Adipocyte (in vitro differentiated cells): Measurements from ENCODE around the gene KRTAP2-1.
A peak's percentile ranks its signal among the peaks of the same experiment; 100 is the strongest.
"Not testable (repeated sequence)": the region's sequence is repeated elsewhere in the genome, so short reads cannot be mapped to it uniquely, and the experiment has no call there.

Experiments used
- DNase-seq: peaks from one replicate; pipeline ENCODE4 v3.0.0-alpha.2; 2015; ENCODE audit warnings: low read depth
- H3K27me3 ChIP-seq: replicated peaks from 2 replicates; pipeline ENCODE4 v1.7.0; 2013; ENCODE audit warnings: mild to moderate bottlenecking, low read length, moderate library complexity; ENCODE audit not compliant: control insufficient read depth, insufficient read depth
- H3K36me3 ChIP-seq: 2 replicates; pipeline ENCODE4 v1.7.0; 2013; ENCODE audit warnings: low read length, mild to moderate bottlenecking, moderate library complexity; ENCODE audit not compliant: control insufficient read depth, insufficient read depth, severe bottlenecking
- H3K4me1 ChIP-seq: 2 replicates; pipeline ENCODE4 v1.7.0; 2013; ENCODE audit warnings: mild to moderate bottlenecking, low read length, moderate library complexity; ENCODE audit not compliant: control insufficient read depth, insufficient read depth
- H3K4me3 ChIP-seq: 2 replicates; pipeline ENCODE4 v1.7.0; 2013; ENCODE audit warnings: mild to moderate bottlenecking, low read length, moderate library complexity
- H3K9ac ChIP-seq: 2 replicates; pipeline ENCODE4 v1.7.0; 2013; ENCODE audit warnings: mild to moderate bottlenecking, low read length, moderate library complexity
- H3K9me3 ChIP-seq: 2 replicates; pipeline ENCODE4 v1.7.0; 2013; ENCODE audit warnings: mild to moderate bottlenecking, low read length, moderate library complexity; ENCODE audit not compliant: control insufficient read depth

KRTAP2-1 gene

GRCh38 chr17:41065829-41066624 lies 18.9 kb upstream of the KRTAP2-1 start, which contains the start of gene KRTAP2-4:
TSS of gene KRTAP2-4 (minus strand) at chr17:41065879. CDS start at chr17:41065845, 34 bp downstream.
- Histone ChIP-seq H3K4me1 (peaks cover 18% of the 10 kb centered on the region), H3K27me3 (no peaks in the 10 kb centered on the region), H3K4me3 (no peak within 1 kb of the TSS), H3K36me3 (no peaks in the 10 kb centered on the region), H3K9me3 (no peaks in the 10 kb centered on the region), H3K9ac (no peak within 1 kb of the TSS)
- DNase-seq: peak; percentile 57

GRCh38 chr17:41065016-41065689 lies 18.0 kb upstream of the KRTAP2-1 start:
- H3K27me3 ChIP-seq, H3K9me3 ChIP-seq, H3K9ac ChIP-seq, DNase-seq, H3K4me3 ChIP-seq, H3K36me3 ChIP-seq: not testable (repeated sequence)
- peaks cover 26% of the 10 kb centered on the region for H3K4me1 ChIP-seq

DNA sequence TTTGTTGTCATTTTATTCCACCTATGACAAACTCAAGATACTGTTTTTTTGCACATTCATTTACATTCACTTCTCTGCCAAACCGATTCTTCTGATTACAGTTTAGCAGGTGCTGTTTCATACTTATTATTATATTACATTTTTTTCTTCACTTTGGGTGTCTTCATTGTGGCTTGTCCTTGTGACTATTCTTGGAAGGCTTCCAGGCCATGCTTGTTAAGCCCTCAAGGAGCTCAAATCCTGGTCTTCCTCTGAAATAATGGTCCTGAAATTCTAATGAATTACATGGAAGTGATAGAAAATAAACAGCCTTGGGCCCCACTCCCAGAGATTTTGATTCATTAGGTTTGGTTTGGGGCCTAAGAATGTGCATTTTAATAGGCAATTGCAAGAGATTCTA lies 17.2 kb upstream of the KRTAP2-1 start:
- H3K27me3 ChIP-seq: no peaks in the 10 kb centered on the region
- peaks cover 33% of the 10 kb centered on the region for H3K4me1 ChIP-seq
- no peak overlapping the region for H3K4me3 ChIP-seq
- no peak overlapping the region for H3K9ac ChIP-seq
- no peaks in the 10 kb centered on the region for H3K36me3 ChIP-seq
- H3K9me3 ChIP-seq: no peaks in the 10 kb centered on the region
- no peak for DNase-seq

DNA sequence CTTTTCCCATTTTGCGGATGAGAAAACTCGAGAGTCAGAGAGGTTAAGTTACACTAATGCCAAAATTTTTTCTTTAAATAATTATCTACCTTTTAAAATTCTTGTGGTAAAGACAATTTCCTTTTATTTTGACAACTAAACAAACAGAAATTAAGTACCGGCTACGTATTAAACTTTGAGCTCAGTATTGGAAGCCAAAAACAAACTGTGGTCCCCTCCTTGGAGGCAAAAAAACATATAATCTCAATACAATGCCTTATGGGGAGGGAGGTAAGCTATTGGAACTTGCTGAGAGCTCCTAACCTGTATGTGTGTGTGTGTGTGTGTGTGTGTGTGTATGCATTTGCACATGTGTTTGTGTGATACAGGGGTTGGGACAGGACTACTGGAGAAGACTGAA lies 16.3 kb upstream of the KRTAP2-1 start:
- Histone ChIP-seq H3K9ac (no peak overlapping the region), H3K36me3 (no peaks in the 10 kb centered on the region), H3K27me3 (no peaks in the 10 kb centered on the region), H3K4me3 (no peak overlapping the region), H3K4me1 (peaks cover 41% of the 10 kb centered on the region), H3K9me3 (no peaks in the 10 kb centered on the region)
- no peak for DNase-seq

DNA sequence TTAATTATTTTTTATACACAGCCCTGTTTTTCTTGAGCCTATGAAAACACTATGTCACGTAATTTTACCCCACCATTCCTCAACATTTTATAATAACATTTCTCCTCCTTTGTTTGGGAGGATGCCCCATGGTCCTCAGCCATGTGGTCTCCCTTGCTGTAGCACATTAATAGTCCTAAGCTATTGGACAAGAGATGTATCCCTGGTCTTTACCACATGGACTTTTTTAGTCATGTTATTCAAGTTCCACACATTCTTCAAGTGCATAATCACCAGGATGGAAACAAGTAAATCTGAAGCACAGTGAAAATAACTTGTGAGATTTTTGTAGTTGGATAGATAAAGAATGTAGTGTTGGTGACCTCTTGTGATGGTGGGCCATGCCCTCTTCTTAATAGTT lies 14.8 kb upstream of the KRTAP2-1 start:
- peak overlapping the region; percentile 67 for H3K9ac ChIP-seq
- no peak overlapping the region for H3K4me3 ChIP-seq
- peaks cover 42% of the 10 kb centered on the region for H3K4me1 ChIP-seq
- H3K36me3 ChIP-seq: no peaks in the 10 kb centered on the region
- DNase-seq: peak; percentile 80
- no peaks in the 10 kb centered on the region for H3K27me3 ChIP-seq
- H3K9me3 ChIP-seq: no peaks in the 10 kb centered on the region

DNA sequence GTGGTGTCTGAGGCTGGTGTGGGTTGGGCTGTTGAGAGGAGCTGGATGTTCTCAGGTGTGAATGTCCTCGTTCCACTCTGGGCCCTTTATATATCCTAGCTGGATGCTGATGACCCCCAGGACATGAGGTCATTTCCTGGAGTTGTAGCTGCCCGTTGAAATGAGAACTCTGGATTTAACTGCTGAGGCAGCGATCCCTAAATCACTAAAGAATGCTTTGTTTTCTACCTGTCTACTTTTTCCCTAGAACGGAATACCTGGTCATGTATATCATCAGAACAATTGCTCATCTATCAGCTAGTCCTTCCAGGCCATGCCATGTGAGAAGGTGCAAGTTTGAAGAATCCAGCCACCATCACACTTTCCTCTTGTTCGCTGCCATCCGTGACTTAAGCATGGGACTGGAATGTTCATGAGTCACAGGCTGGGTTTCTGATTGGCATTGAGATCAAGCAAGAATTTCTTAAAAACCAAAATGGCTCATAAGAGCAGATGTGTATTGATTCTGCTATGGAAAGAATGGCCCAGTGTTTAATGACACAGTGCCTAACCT lies 13.0 kb upstream of the KRTAP2-1 start, which contains the start of gene KRTAP2-3:
TSS of gene KRTAP2-3 (minus strand) at position 63 of the 553 bp plus-strand sequence. CDS start 64 bp downstream, outside the sequence.
- peak within 1 kb of the TSS; percentile 52 for H3K9ac ChIP-seq
- no peaks in the 10 kb centered on the region for H3K9me3 ChIP-seq
- H3K4me1 ChIP-seq: peaks cover 42% of the 10 kb centered on the region
- peak within 1 kb of the TSS; percentile 18 for H3K4me3 ChIP-seq
- no peaks in the 10 kb centered on the region for H3K36me3 ChIP-seq
- DNase-seq: peak; percentile 91
- no peaks in the 10 kb centered on the region for H3K27me3 ChIP-seq

- H3K27me3 ChIP-seq, H3K4me3 ChIP-seq, H3K36me3 ChIP-seq, H3K9me3 ChIP-seq: not testable (repeated sequence)
- peak; percentile 89 for DNase-seq
- Histone ChIP-seq H3K4me1 (peaks cover 42% of the 10 kb centered on the region), H3K9ac (peak overlapping the region; percentile 46)
Observed at GRCh38 chr17:41059276-41060051, 12.3 kb upstream of the KRTAP2-1 start.

GRCh38 chr17:41058741-41059140 lies 11.6 kb upstream of the KRTAP2-1 start:
- H3K4me1 ChIP-seq: peaks cover 42% of the 10 kb centered on the region
- DNase-seq: no peak
- no peaks in the 10 kb centered on the region for H3K9me3 ChIP-seq
- peak overlapping the region; percentile 20 for H3K9ac ChIP-seq
- H3K27me3 ChIP-seq: no peaks in the 10 kb centered on the region
- peak overlapping the region; percentile 18 for H3K4me3 ChIP-seq
- H3K36me3 ChIP-seq: no peaks in the 10 kb centered on the region

DNA sequence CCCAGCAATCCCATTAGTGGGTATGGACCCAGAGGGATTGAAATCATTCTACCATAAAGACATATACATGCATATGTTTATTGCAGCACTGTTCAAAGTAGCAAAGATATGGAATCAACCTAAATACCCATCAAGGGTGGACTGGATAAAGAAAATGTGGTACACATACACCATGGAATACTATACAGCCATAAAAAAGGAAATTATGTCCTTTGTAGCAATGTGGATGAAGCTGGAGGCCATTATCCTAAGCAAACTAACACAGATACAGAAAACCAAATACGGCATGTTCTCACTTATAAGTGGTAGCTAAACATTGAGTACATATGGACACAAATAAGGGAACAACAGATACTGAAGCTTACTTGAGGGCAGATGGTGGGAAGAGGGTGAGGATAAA lies 10.4 kb upstream of the KRTAP2-1 start:
- DNase-seq: no peak

GRCh38 chr17:41055130-41055529 lies 8.0 kb upstream of the KRTAP2-1 start, which contains the start of gene KRTAP2-2:
TSS of gene KRTAP2-2 (minus strand) at chr17:41055230. CDS start at chr17:41055211, 19 bp downstream.
- not testable (repeated sequence) for H3K4me3 ChIP-seq, H3K36me3 ChIP-seq, H3K9me3 ChIP-seq, DNase-seq, H3K27me3 ChIP-seq, H3K9ac ChIP-seq
- peaks cover 20% of the 10 kb centered on the region for H3K4me1 ChIP-seq

More for the DNA sequence above, 10.4 kb upstream of the KRTAP2-1 start:
- Histone ChIP-seq H3K9ac (no peak overlapping the region), H3K4me3 (no peak overlapping the region), H3K36me3 (no peaks in the 10 kb centered on the region), H3K9me3 (peaks cover 6% of the 10 kb centered on the region), H3K27me3 (no peaks in the 10 kb centered on the region), H3K4me1 (peaks cover 42% of the 10 kb centered on the region)
